Naive thymus-derived CD8-positive, alpha-beta T cell (primary cell): ENCODE results near the gene PCYT2. TPM values are rescaled to one million over a fixed set of nuclear protein-coding genes. Genes with fewer than 3 reads are reported as not detected.

Experiments used
- ATAC-seq, 2 donors: fragments of 150-1000 bp; cut with Tn5 transposase in 1 of 2; sonication (Bioruptor Pico), chemical (Tn5 transposase) in 1 of 2; 1 replicate in 1 of 2; 2 replicates in 1 of 2; pipeline ENCODE4 v1.10.0; 2021; ENCODE audit warnings: mild to moderate bottlenecking in 2 of 2, moderate library complexity in 2 of 2
- POLR2A ChIA-PET: fragments of 350-600 bp; sonication (Branson Sonifier 250); formaldehyde crosslinking; loops from one replicate; lab custom pipeline; 2021; ENCODE audit warnings: antibody characterized with exemption; lab: Charles Lee
- DNase-seq, 10 donors: peaks; one replicate each; pipeline versions ENCODE4 v3.0.0 to v3.0.0-alpha.2; 2020 to 2022
- H3K27ac Mint-ChIP-seq, 10 donors: one replicate each; pipeline ENCODE4 v1.8.0; 2020 to 2022; ENCODE audit warnings: mild to moderate bottlenecking in 10 of 10, mixed read lengths in 10 of 10, moderate library complexity in 4 of 10, inconsistent platforms in 1 of 10
- H3K27me3 Mint-ChIP-seq, 5 donors: one replicate each; pipeline ENCODE4 v1.8.0; 2021 to 2022; ENCODE audit warnings: mixed read lengths in 5 of 5
- H3K36me3 Mint-ChIP-seq, 3 donors: one replicate each; pipeline ENCODE4 v1.8.0; 2020 to 2022; ENCODE audit warnings: mixed read lengths in 3 of 3, mild to moderate bottlenecking in 2 of 3, inconsistent platforms in 1 of 3
- H3K4me1 Mint-ChIP-seq, 4 donors: one replicate each; pipeline ENCODE4 v1.8.0; 2021 to 2022; ENCODE audit warnings: mixed read lengths in 4 of 4
- H3K4me3 Mint-ChIP-seq, 10 donors: one replicate each; pipeline ENCODE4 v1.8.0; 2020 to 2022; ENCODE audit warnings: mild to moderate bottlenecking in 10 of 10, mixed read lengths in 10 of 10, moderate library complexity in 6 of 10, inconsistent platforms in 1 of 10
- H3K9me3 Mint-ChIP-seq, 9 donors: one replicate each; pipeline ENCODE4 v1.8.0; 2020 to 2022; ENCODE audit warnings: mixed read lengths in 9 of 9, mild to moderate bottlenecking in 3 of 9, inconsistent platforms in 1 of 9, moderate library complexity in 1 of 9
- polyA plus RNA-seq, 3 donors: library from polyadenylated mRNA; unstranded; fragments of 300-500 nt; fragmentation: Illumina TruSeq; gene quantifications; one replicate each; pipeline ENCODE4 v1.2.3, GENCODE V29; 2021
- total RNA-seq, 8 experiments: library from RNA in 2 of 8; stranded (reverse) in 2 of 8; gene quantifications; one replicate each; pipeline ENCODE4 v1.2.3 and lab custom pipeline; 2021 to 2026

PCYT2 gene
- total and polyA plus RNA-seq, 5 experiments from 2014 or later, result 22.9 to 38.5 (median 24.0) TPM

DNA sequence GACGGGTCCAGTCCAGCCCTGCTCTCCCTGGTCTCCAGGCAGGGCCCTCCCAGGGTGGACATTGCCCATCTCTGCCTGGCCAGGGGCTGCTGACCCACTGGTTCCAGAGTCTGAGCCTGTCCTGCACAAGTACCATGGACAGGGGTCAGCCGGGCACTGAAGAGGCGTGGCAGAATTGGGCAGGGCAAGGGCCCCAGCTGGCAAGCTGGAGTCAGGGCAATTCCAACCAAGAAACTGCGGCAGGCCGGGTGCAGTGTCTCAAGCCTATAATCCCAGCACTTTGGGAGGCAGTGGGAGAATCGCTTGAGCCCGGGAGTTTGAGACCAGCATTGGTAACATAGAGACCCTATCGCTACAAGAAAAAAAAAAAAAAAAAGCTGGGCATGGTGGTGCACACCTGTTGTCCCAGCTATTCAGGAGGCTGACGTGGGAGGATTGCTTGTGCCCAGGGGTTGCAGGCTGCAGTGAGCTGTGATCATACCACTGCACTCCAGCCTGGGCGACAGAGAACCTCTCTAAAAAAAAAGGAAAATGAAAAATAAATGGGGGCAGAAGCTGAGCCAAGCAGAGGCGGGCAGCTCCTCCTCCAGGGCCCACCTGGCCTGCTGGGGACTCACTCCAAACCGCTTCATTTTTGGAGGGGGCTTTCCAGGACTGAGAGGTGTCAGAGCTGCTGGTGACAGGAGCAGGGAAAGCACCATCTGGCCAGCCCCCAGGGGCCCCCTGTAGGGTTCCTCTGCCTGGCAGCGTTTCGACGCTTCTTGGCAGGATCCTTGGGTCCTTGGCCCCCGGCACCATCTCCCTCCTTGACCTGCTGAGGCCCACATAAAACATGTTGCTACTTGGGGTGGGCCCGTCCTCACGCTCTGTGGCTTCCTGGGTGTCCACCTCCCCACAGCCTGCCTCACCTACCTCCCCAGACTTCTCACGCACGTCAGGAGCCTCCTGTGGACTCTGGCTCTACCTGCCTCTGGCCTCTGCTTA, 19.2 kb upstream of the PCYT2 start:
- Mint-ChIP-seq H3K9me3 (no peaks in the 10 kb centered on the region), H3K27me3 (peaks cover 0 to 21% (median 5%) of the 10 kb centered on the region in 5 donors), H3K36me3 (no peaks in the 10 kb centered on the region), H3K27ac (no peak overlapping the region), H3K4me3 (peak overlapping the region in 3 of 10 donors; percentile 18 to 54 (median 41)), H3K4me1 (peaks cover 9 to 21% (median 18%) of the 10 kb centered on the region in 4 donors)
- DNase-seq (no peak), ATAC-seq (no peak)
- POLR2A ChIA-PET, result interaction anchor here (0.6 to 1.8 kb wide), 5 partner anchors 9 to 567 kb away, joined by 3 to 6 read pairs (median 3); no protein-coding TSS in a partner anchor

DNA sequence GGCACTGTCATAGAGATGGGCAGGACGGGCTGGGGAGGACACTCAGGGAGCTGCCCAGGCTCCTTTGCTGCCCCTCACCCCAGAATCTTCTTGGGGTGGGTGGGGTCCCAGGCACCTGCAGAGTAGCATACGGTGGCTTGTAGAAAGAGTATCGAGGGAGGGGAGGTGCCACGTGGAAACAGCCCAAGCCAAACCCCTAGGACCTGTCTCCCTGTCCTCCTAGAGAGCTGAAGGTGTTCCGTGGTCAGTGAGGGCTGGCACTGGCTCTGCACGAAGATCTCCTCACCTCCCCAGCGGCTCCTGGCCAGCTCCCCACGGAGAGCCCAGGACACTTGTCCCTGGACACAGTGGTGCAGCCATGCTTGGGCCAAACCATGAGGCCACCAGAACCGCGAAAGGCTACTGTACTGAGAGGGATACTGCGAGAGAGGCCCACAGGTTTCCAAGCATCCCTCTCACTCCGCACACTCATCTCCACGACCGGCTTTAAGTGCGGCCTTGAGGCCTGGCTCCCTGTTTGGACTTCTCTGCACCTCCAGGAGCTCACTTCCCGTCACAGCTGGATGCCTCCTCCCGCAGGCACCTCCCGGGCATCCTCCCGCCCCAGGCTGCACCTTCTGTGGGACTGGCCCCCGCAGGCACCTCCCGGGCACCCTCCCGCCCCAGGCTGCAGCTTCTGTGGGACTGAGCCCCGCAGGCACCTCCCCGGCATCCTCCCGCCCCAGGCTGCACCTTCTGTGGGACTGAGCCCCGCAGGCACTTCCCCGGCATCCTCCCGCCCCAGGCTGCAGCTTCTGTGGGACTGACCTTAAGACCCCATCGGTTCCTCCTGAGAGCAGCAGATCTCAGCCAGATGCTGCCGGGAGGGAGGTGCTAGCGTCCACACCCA, 18.3 kb upstream of the PCYT2 start:
- Mint-ChIP-seq H3K9me3 (no peaks in the 10 kb centered on the region), H3K4me3 (peak overlapping the region in 7 of 10 donors; percentile 26 to 70 (median 55)), H3K4me1 (peaks cover 9 to 25% (median 20%) of the 10 kb centered on the region in 4 donors), H3K36me3 (no peaks in the 10 kb centered on the region), H3K27me3 (peaks cover 0 to 21% (median 5%) of the 10 kb centered on the region in 5 donors), H3K27ac (no peak overlapping the region)
- ATAC-seq (no peak), DNase-seq (no peak)
- POLR2A ChIA-PET, result interaction anchor here (0.6 to 1.3 kb wide), 5 partner anchors 12 to 261 kb away, joined by 3 to 6 read pairs (median 3); no protein-coding TSS in a partner anchor

DNA sequence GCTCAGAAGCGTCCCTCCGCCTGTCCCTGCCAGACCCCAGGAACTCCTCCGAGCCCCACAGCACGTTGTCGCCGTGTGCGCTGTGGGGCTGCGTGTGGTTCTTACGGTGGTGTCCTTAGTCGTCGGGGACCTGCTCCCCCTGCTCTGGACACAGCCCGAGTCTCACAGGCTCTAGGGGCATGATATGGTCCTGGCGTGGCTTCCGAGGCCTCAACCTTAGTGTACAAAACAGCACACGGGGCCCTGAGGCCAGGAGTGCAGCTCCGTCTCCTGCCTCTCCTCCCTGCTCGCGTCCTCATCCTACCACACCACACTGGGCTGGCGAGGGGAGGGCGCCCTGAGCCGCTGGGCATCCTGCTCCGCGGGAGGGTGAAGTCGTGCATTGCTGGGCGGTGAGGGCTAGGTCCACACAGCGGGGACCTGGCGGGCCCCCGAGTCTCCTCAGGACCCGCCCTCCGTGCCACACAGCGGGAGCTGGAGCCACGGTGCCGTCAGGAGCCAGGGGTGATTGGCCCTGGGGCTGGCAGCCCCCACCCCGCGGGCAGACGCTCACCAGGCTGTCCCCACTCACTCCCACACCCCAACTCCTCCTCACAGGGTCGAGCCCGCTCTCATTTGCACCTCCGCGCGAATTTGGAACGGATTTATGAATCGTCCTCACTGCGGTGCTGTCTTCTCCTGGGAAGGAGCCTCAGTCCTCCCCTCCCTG, 17.5 kb upstream of the PCYT2 start:
- POLR2A ChIA-PET, result interaction anchor here (0.6 to 1.7 kb wide), 7 partner anchors 10 to 260 kb away, joined by 3 to 6 read pairs (median 3); no protein-coding TSS in a partner anchor
- peaks cover 0 to 19% (median 5%) of the 10 kb centered on the region in 5 donors for H3K27me3 Mint-ChIP-seq
- peak in 1 of 10 donors; percentile 18 for DNase-seq
- ATAC-seq, result no peak
- peak overlapping the region; percentile 22 to 70 (median 58) for H3K4me3 Mint-ChIP-seq
- no peaks in the 10 kb centered on the region for H3K9me3 Mint-ChIP-seq
- no peaks in the 10 kb centered on the region for H3K36me3 Mint-ChIP-seq
- peaks cover 7 to 28% (median 20%) of the 10 kb centered on the region in 4 donors for H3K4me1 Mint-ChIP-seq
- H3K27ac Mint-ChIP-seq, result peak overlapping the region in 2 of 10 donors; percentile 18 to 24

DNA sequence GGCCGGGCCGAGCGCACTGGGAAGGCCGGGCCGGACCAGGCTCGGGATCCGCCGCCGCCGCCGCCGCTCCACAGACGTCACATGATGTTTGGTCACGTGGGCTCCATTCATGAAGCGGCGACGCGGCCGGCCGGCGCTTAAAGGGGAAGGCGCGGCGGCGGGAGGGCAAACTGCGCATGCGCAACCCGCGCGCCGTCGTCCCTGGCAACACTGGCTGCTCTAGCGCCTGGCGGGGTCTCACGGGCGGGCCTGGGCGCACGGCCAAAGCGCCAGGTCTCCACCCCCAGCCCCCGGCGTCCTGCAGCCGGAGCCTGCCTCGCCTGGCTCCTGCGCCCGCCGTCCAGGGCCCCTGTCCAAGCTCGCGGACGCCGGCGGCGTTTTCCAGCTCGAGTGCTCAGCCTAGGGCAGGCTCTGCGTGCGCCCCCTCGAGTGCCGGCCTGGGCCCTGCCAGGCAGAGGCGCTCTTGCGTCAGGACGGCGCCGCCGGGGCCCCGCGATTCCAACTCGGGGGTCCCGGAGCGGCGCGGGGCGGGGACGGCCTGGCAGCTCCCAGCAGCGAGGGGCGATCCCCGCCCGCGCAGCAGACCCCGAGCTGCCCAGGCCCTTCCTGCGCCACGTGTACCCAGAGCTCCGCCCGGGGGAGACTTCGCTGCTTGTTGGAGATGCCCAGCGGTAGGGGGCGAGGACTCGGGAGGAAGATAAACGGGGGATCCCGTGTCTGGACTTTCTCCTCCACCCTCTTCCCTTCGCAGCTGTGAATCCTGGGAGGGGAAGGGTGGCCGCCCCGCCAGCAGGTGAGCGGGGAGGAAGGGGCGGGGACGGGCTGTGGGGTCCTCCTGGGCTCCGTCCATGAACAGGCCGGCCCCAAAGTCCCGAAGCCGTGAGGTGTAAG, 16.7 kb upstream of the PCYT2 start, which contains the start of gene MAFG:
TSS of gene MAFG (minus strand) at position 83 of the 891 bp plus-strand sequence. CDS start 4,550 bp downstream, outside the sequence.
- Mint-ChIP-seq H3K4me1 (peaks cover 6 to 29% (median 15%) of the 10 kb centered on the region in 4 donors), H3K4me3 (peak within 1 kb of the TSS; percentile 75 to 88 (median 80)), H3K27me3 (peaks cover 0 to 19% (median 5%) of the 10 kb centered on the region in 5 donors), H3K36me3 (peaks cover 0 to under 1% (median 0%) of the 10 kb centered on the region in 3 donors), H3K27ac (peak within 1 kb of the TSS; percentile 53 to 85 (median 83)), H3K9me3 (no peaks in the 10 kb centered on the region)
- ATAC-seq (peak; percentile 78 to 79), DNase-seq (peak; percentile 82 to 94 (median 90))
- POLR2A ChIA-PET, result interaction anchor here (0.7 to 3.3 kb wide), 14 partner anchors 9 to 302 kb away, joined by 3 to 22 read pairs (median 3); partner anchors contain the start of genes ARHGDIA, DCXR and PYCR1

- peaks cover 0 to 2% (median 0%) of the 10 kb centered on the region in 3 donors for H3K36me3 Mint-ChIP-seq
- DNase-seq, result peak in 1 of 10 donors; percentile 30
These were observed 16.0 kb upstream of the PCYT2 start for GRCh38 chr17:81927152-81927652.

GRCh38 chr17:81926451-81927151, 15.4 kb upstream of the PCYT2 start:
- Mint-ChIP-seq H3K9me3 (no peaks in the 10 kb centered on the region), H3K4me1 (peaks cover 6 to 30% (median 15%) of the 10 kb centered on the region in 4 donors), H3K27me3 (peaks cover 0 to 19% (median 5%) of the 10 kb centered on the region in 5 donors), H3K27ac (peak overlapping the region; percentile 53 to 85 (median 83)), H3K36me3 (peaks cover 0 to 2% (median 0%) of the 10 kb centered on the region in 3 donors), H3K4me3 (peak overlapping the region; percentile 75 to 88 (median 80))
- POLR2A ChIA-PET, result interaction anchor here (0.8 to 3.3 kb wide), 13 partner anchors 9 to 303 kb away, joined by 3 to 22 read pairs (median 3); partner anchors contain the start of genes ARHGDIA and DCXR
- DNase-seq (peak in 5 of 10 donors; percentile 31 to 75 (median 42)), ATAC-seq (peak; percentile 20 to 29)

More at GRCh38 chr17:81927152-81927652, 16.0 kb upstream of the PCYT2 start:
- Mint-ChIP-seq H3K4me3 (peak overlapping the region in 4 of 10 donors; percentile 49 to 77 (median 68)), H3K27me3 (peaks cover 0 to 19% (median 5%) of the 10 kb centered on the region in 5 donors), H3K27ac (peak overlapping the region in 1 of 10 donors; percentile 39), H3K4me1 (peaks cover 6 to 29% (median 15%) of the 10 kb centered on the region in 4 donors), H3K9me3 (no peaks in the 10 kb centered on the region)
- peak; percentile 38 to 54 for ATAC-seq
- POLR2A ChIA-PET, result interaction anchor here (0.8 to 3.3 kb wide), 15 partner anchors 9 to 302 kb away, joined by 3 to 22 read pairs (median 3); partner anchors contain the start of genes ARHGDIA, DCXR and PYCR1

- POLR2A ChIA-PET, result interaction anchor here (0.7 to 3.3 kb wide), 10 partner anchors 10 to 263 kb away, joined by 3 to 22 read pairs (median 4); partner anchors contain the start of genes ARHGDIA, NPB and PYCR1
- peaks cover 0 to 19% (median 4%) of the 10 kb centered on the region in 5 donors for H3K27me3 Mint-ChIP-seq
- peaks cover 6 to 34% (median 15%) of the 10 kb centered on the region in 4 donors for H3K4me1 Mint-ChIP-seq
- H3K4me3 Mint-ChIP-seq, result peak overlapping the region; percentile 75 to 88 (median 80)
- peaks cover 0 to 2% (median 0%) of the 10 kb centered on the region in 3 donors for H3K36me3 Mint-ChIP-seq
- DNase-seq (no peak), ATAC-seq (no peak)
- peak overlapping the region; percentile 53 to 85 (median 83) for H3K27ac Mint-ChIP-seq
- no peaks in the 10 kb centered on the region for H3K9me3 Mint-ChIP-seq
These were observed 14.8 kb upstream of the PCYT2 start for GRCh38 chr17:81925860-81926450.

- Mint-ChIP-seq H3K4me1 (peaks cover 6 to 35% (median 15%) of the 10 kb centered on the region in 4 donors), H3K27ac (peak overlapping the region in 6 of 10 donors; percentile 19 to 84 (median 38)), H3K9me3 (no peaks in the 10 kb centered on the region), H3K36me3 (peaks cover 0 to 2% (median 0%) of the 10 kb centered on the region in 3 donors), H3K4me3 (peak overlapping the region; percentile 31 to 88 (median 78)), H3K27me3 (peaks cover 0 to 12% (median 2%) of the 10 kb centered on the region in 5 donors)
- ATAC-seq, result no peak
- POLR2A ChIA-PET, result interaction anchor here (0.7 to 3.3 kb wide), 9 partner anchors 12 to 262 kb away, joined by 3 to 22 read pairs (median 4); partner anchors contain the start of genes ARHGDIA, NPB and PYCR1
- no peak for DNase-seq
These were observed 13.6 kb upstream of the PCYT2 start for GRCh38 chr17:81924557-81925532.
